ENCODE measurements around the gene TGIF1. TPM values are rescaled to one million over a fixed set of nuclear protein-coding genes. Genes with fewer than 3 reads are reported as not detected.
A peak's percentile ranks its signal among the peaks of the same experiment; 100 is the strongest.

TGIF1 gene
- total RNA-seq, 1 experiment from 2014 or later = 114 TPM

- DNase-seq (ENCODE audit: low read depth) = no peak
These were observed 20.9 kb upstream of the TGIF1 start for GRCh38 chr18:3429121-3429520.

DNA sequence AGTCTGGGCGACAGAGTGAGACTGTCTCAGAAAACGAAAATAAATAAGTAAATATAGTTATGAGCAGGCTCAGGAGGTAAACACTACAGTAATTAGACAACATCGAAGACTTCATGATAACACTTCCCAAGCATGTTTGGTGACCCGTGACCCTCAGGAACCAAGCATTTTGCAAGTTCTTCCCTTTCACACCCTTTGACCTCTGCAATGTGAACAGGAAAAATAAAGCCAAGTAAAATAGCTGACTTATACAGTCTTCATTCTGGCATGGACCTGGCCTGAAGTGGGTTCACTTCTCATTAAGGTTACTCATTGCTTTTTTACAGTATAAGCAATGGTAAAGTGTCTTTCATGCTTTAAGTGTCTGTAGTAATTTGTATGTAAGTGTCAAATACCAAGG lies 15.3 kb upstream of the TGIF1 start:
- DNase-seq (ENCODE audit: low read depth) = no peak

GRCh38 chr18:3440341-3440740 lies 9.6 kb upstream of the TGIF1 start:
- no peak for DNase-seq (ENCODE audit: low read depth)

- DNase-seq (ENCODE audit: low read depth) = peak; percentile 64
These were observed 8.7 kb upstream of the TGIF1 start for GRCh38 chr18:3441290-3441689.

- no peak for DNase-seq (ENCODE audit: low read depth)
These were observed 7.1 kb upstream of the TGIF1 start for GRCh38 chr18:3442919-3443318.

DNA sequence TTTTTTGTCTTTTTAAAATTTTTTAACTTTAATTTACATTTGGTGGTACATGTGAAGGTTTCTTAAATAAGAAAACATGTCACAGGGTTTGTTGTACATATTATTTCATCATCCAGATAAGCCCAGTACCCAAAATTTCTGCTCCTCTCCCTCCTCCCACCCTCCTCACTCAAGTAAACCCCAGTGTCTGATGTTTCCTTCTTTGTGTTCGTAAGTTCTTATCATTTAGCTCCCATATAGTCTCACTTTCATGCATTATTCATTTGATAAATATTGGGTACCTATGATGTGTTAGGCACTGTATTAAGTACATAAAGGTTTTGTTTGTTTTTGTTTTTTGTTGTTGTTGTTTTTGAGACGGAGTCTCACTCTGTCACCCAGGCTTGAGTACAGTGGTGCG lies 5.7 kb upstream of the TGIF1 start:
- no peak for DNase-seq (ENCODE audit: low read depth)

DNA sequence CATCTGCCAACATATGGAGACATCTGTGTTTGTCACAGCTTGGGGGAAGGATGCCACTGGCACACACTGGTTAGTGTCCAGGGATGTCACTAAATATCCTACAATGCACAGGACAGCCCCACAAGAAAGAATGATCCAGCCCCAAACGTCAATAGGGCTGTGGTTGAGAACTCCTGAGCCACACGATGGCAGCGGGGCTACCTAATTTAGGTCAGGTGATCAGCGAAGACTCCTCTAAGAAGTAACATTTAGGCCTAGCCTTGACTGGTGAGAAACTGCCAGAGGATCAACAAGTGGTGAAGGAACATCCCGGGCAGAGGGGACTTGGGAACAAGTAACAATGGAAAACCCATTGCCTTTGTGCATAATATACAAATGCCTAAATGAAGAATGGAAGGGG lies 5.0 kb upstream of the TGIF1 start:
- no peak for DNase-seq (ENCODE audit: low read depth)

- peak; percentile 71 for DNase-seq (ENCODE audit: low read depth)
These were observed 2.7 kb upstream of the TGIF1 start for GRCh38 chr18:3447068-3447894.

- peak; percentile 98 for DNase-seq (ENCODE audit: low read depth)
These were observed 1.8 kb upstream of the TGIF1 start for GRCh38 chr18:3447895-3448837.

DNA sequence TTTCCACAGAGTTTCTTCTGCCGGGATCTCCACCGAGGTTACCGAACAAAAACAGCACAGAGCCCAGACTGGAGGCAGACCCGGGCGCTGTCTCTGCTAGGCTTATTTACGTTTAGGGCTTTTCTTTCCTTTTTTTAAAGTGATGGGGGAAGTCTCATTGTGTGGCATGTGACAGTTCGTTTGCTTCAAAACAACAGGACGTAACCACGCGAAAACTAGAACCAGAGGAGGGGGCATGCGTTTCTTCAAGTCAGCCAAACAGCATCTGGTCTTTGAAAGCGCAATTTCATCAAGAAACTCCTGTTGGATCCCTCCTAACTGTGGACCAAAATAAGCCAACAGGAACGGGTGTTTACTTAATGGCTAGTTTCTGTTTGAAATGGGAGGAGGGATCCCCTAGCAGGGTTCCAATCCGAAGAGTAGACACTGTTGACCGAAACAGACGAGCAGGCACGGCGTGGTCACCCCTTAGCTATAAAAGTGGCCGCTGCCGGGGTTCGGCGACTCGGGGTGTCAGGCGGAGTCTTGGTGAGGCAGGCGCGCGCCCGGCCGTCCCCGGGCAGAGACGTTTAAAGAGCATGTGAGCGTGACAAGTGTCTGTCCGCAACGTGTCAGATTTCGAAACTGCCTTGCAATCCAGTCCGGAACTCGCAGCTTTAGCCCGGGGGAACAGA lies 997 bp upstream of the TGIF1 start:
- DNase-seq (ENCODE audit: low read depth) = no peak

DNA sequence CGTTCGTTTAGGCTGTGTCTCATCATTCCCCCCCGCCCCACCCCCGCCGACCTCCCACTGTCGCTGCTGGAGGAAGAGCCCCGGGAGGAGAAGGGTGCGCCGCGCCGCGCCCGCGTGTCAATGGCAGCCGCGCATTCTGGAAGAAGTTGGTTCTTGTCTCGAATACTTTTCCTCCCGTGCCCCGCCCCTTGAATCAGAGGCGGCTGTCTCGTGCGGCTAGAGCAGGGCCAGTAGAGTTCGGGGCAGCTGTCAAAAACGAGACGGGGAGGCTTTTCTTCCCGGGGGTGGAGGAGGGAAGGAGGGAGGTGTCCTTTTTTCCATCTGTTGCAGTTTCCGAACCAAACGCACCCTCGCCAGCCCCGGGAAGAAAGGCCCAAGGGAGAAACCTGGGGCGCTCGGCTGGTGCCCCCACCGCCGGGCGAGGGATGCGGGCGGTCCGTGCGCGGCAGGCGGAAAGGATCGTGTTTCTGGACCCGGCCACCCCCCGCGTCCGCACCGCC lies 410 bp upstream of the TGIF1 start:
- DNase-seq (ENCODE audit: low read depth) = peak; percentile 95

GRCh38 chr18:3450799-3451182 lies 819 bp downstream of the TGIF1 start:
- DNase-seq (ENCODE audit: low read depth) = no peak

GRCh38 chr18:3451183-3451988 lies 1.4 kb downstream of the TGIF1 start:
- DNase-seq (ENCODE audit: low read depth) = peak; percentile 91

- DNase-seq (ENCODE audit: low read depth) = peak; percentile 54
These were observed 2.2 kb downstream of the TGIF1 start for GRCh38 chr18:3451989-3452749.

GRCh38 chr18:3452750-3453539 lies 3.0 kb downstream of the TGIF1 start:
- no peak for DNase-seq (ENCODE audit: low read depth)

DNA sequence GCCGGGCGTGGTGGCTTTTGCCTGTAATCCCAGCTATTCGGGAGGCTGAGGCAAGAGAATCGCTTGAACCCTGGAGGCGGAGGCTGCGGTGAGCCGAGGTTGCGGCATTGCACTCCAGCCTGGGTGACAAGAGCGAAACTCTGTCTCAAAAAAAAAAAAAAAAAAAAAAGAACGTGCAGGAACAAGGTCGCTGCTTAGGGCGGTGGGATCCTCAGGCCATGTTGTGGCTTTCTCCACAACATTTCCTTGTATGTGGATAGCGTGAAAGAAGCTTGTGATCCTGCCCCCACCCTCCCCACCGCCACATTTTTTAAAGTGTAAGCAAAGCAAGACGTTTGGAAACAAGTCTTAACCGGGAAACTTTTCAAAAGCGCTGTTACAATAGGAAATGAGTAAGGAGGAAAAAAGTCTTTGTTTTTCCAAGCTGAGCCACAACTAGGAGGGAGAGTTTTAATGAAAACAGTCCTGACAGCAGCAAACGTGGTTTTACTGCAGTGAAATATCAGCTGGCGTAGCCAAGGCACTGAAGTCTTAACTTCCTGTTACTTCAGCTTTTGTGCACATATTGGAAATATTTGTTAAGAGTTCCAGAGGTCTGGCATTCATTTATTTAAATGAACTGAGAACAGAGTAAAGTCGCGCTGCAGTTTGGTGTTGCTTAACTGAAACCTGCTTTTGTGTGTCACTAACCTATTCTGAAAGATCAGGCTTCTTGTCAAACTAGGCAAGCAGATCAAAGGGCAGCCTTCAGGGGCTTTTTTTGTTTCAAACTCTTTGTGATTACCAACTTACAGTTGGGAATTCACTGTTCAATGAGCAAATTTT lies 3.8 kb downstream of the TGIF1 start:
- peak; percentile 88 for DNase-seq (ENCODE audit: low read depth)

DNA sequence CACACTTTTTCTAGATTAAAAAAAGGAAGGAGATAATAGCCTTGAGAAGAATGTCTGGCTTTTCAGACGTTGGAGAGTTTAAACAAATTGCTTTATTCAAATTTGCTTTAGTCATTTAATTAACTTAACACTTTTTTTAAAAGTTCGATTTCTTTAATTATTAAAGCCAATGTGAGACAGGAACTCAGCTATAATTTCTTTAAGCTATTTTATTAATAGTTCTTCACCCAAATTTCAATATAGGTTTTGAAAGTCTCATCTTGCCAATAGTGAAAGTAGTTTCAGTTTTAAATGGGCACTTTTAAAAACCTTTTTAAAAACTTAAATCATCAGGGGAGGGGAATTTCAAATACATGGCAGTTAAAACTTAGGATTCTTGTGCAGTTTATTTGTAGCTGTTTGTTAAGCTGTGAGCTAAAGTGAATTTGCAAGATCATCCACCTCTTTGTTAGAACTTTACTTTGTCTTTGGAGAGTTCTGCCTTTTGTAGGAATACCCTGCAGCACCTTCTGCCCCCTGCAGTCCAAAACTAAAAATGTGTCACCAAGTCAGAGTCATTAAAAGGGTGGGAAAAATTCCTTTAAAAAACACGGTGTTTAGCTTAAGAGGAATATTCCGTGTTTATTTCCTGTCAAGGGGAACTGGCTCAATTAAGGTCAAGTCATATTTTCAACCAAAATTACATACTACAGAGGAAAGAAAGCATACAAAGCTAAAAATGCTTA lies 4.6 kb downstream of the TGIF1 start:
- DNase-seq (ENCODE audit: low read depth) = peak; percentile 80
